OCI-LY7 (cell line): ENCODE measurements around the gene FLT3.

ENCODE experiments used
- EZH2phosphoT487 ChIP-seq: fragments of 200-600 bp; sonication (generic); IDR thresholded peaks from 2 replicates; pipeline ENCODE4 v1.6.1; 2018; ENCODE audit warnings: low read depth, borderline replicate concordance, mild to moderate bottlenecking, mixed run types, antibody characterized with exemption, low read length, moderate library complexity, mixed read lengths
- TF ChIP-seq, protein P1 (sequence below): fragments of 200-600 bp; sonication (generic); conservative IDR thresholded peaks from 2 replicates; pipeline ENCODE4 v1.5.1; 2014; ENCODE audit warnings: mild to moderate bottlenecking, antibody characterized with exemption, low read length, moderate library complexity, mixed read lengths

DNA sequence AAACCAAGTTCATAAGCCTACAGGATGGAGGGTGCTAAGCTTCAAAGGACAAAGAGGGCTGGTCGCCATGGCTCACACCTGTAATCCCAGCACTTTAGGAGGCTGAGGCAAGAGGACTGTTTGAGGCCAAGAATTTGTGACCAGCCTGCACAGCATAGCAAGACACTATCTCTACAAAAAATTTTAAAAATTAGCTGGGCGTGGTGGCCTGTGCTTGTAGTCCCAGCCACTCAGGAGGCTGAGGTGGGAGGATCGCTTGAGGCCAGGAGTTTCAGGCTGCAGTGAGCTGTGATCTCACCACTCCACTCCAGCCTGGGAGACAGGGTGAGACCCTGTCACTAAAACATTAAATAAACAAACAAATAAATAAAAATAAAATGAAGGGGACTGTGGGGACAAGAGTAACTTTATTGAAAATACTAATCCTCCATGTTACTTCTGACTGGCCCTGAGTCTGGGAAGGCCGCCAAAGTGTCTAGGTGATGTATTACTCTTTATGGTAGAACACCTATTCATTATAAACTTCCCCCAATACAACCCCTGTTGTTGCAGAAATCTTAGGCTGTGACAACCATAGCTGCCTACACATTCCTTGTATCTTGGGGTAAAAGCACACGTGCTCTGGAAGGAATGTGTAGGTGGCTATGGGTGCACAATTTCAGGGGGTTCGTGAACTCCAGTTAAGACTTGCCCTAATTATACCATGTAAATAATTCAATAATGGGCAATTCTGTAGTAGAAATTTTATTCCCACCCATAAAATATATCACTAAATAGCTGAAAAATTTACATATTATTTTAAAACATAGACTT, 97.3 kb downstream of the FLT3 start:
- TF ChIP-seq, protein P1, sequence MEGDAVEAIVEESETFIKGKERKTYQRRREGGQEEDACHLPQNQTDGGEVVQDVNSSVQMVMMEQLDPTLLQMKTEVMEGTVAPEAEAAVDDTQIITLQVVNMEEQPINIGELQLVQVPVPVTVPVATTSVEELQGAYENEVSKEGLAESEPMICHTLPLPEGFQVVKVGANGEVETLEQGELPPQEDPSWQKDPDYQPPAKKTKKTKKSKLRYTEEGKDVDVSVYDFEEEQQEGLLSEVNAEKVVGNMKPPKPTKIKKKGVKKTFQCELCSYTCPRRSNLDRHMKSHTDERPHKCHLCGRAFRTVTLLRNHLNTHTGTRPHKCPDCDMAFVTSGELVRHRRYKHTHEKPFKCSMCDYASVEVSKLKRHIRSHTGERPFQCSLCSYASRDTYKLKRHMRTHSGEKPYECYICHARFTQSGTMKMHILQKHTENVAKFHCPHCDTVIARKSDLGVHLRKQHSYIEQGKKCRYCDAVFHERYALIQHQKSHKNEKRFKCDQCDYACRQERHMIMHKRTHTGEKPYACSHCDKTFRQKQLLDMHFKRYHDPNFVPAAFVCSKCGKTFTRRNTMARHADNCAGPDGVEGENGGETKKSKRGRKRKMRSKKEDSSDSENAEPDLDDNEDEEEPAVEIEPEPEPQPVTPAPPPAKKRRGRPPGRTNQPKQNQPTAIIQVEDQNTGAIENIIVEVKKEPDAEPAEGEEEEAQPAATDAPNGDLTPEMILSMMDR, result no peak
- TF ChIP-seq EZH2phosphoT487, result no peak
